HG02588 (cell line): ENCODE results near the gene C10orf62.
A peak's percentile ranks its signal among the peaks of the same experiment; 100 is the strongest.
"Not testable (repeated sequence)": the region's sequence is repeated elsewhere in the genome, so short reads cannot be mapped to it uniquely, and the experiment has no call there.

Source experiments
- ATAC-seq: cut with Tn5 transposase; IDR thresholded peaks from one replicate; pipeline ENCODE4 v1.9.1; 2021; ENCODE audit warnings: mild to moderate bottlenecking, moderate library complexity; ENCODE audit not compliant: unreplicated experiment

The C10orf62 gene

GRCh38 chr10:97627731-97628130 lies 38.2 kb downstream of the C10orf62 start:
- no peak for ATAC-seq

- ATAC-seq, result no peak
Observed at GRCh38 chr10:97628228-97628627, 38.7 kb downstream of the C10orf62 start.

- no peak for ATAC-seq
Observed at GRCh38 chr10:97629289-97629688, 39.8 kb downstream of the C10orf62 start.

GRCh38 chr10:97631098-97631497 lies 41.6 kb downstream of the C10orf62 start:
- ATAC-seq, result no peak

GRCh38 chr10:97632949-97633884 lies 43.7 kb downstream of the C10orf62 start, which contains the start of gene MORN4:
Gene MORN4 (minus strand): TSS chr10:97633500. CDS start chr10:97619653, 13,847 bp downstream.
- peak; percentile 99 for ATAC-seq

GRCh38 chr10:97633921-97634320 lies 44.4 kb downstream of the C10orf62 start:
- ATAC-seq, result no peak

- no peak for ATAC-seq
Observed at GRCh38 chr10:97635577-97635976, 46.1 kb downstream of the C10orf62 start.

- ATAC-seq, result not testable (repeated sequence)
Observed at GRCh38 chr10:97639090-97639489, 49.6 kb downstream of the C10orf62 start.

GRCh38 chr10:97640174-97640867 lies 50.8 kb downstream of the C10orf62 start, which contains the start of gene PI4K2A:
Gene PI4K2A (plus strand): TSS chr10:97640671. CDS start chr10:97640743, 72 bp downstream.
- peak; percentile 98 for ATAC-seq
